ENCODE measurements around the gene NACA.
A peak's percentile ranks its signal among the peaks of the same experiment; 100 is the strongest.
"Not testable (repeated sequence)": the region's sequence is repeated elsewhere in the genome, so short reads cannot be mapped to it uniquely, and the experiment has no call there.

NACA gene

GRCh38 chr12:56724972-56725722 lies at the start of gene NACA:
Gene NACA (minus strand): TSS chr12:56725299. CDS start chr12:56724521, 778 bp downstream.
- DNase-seq (ENCODE audit: low read depth in 1 of 2, low spot score in 1 of 2): peak; percentile 94 to 99

GRCh38 chr12:56773113-56773512 lies 48.0 kb upstream of the NACA start:
- DNase-seq (ENCODE audit: low read depth in 1 of 2, low spot score in 1 of 2): no peak

DNA sequence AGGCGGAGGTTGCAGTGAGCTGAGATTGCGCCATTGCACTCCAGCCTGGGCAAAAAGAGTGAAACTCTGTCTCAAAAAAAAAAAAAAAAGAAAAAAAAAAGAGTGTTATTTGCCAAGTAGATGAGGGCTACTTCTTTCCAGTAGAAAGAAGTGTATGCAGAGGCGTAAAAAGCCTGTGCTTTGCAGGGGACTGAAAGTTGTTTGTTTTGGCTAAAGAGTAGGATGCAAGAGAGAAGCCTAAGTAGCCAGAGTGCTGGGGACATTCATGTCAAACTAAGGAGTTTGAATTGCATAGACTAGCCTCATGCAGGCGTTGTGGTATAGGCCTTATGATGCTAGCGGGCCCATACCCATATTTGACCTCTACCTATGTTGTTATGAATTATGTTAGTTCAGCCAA lies 47.5 kb upstream of the NACA start:
- DNase-seq (ENCODE audit: low read depth in 1 of 2, low spot score in 1 of 2): no peak

GRCh38 chr12:56769868-56770267 lies 44.8 kb upstream of the NACA start:
- no peak for DNase-seq (ENCODE audit: low read depth in 1 of 2, low spot score in 1 of 2)

DNA sequence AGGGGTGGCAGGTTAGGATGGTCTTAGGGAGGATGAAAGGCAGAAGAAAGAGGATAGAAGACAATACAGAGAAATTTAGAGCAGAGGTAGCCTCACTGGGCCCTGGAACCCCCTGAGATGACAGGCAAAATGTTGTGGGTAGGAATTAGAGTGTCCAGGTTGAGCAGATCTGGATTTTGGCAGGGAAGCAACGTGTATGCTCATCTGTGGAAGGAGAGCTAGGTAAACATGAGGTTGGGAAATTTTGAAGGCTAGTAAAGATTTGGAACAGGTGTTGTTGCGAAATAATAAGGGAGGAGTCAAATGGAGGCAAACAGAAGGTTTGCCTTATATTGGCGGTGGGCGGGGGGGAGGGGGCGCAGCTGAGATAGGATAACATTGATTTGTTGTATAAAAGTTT lies 43.3 kb upstream of the NACA start:
- DNase-seq (ENCODE audit: low read depth in 1 of 2, low spot score in 1 of 2): no peak

DNA sequence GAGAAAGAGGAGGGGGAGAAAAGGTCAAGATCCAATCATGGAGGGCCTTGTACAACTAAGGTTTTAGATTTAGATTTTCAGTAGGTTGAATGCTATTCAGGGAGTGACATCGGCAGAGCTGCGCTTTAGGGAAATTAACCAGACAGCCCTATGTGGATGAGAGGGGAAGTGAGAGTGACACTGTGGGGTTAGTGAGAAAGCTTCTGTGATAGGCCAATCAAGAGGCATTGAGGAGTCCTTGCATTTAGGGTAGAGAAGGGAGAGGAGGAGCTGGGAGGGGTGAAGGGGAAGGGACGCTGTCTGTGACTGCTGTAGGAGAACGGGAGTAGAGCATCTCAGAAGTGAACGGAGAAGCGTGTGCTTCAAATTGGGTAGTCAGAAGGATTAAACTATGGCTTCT lies 41.4 kb upstream of the NACA start:
- no peak for DNase-seq (ENCODE audit: low read depth in 1 of 2, low spot score in 1 of 2)

DNA sequence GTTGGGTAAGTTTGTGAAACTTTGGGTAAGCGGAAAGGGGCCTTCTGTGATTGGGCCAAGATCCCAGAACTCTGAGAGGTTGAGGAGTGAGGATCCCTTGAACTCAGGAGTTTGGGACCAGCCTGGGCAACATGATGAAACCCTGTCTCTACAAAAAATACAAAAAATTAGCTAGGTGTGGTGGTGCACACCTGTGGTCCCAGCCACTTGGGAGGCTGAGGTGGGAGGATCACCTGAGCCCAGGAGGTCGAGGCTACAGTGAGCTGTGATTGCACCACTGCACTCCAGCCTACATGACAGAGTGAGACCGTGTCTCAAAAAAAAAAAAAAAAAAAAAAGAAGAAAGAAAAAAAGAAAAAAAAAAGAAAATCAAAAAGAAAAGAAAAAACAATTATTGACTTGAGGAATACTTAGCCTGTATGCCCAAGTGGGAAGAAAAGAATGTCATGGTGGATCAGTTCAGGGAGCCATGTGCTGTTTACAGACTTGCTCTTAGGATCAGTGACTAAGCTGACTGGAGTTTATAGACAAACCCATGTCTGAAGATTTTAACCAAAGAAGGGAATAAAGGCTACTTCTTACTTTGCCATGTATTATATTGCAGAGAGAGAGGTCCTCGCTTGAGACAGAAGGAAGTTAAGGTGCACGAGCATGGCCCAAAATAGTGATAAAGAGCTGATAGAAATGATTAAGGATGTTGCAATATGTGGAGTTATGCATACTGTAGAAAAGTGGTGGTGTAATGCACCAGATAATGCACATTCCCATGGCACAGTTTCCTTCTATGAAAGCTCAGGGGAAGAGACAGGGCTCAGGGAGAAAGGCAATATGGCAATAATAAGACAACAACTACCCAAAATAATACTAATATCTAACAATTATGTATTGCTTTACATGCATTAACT lies 38.9 kb upstream of the NACA start:
- DNase-seq (ENCODE audit: low read depth in 1 of 2, low spot score in 1 of 2): no peak

DNA sequence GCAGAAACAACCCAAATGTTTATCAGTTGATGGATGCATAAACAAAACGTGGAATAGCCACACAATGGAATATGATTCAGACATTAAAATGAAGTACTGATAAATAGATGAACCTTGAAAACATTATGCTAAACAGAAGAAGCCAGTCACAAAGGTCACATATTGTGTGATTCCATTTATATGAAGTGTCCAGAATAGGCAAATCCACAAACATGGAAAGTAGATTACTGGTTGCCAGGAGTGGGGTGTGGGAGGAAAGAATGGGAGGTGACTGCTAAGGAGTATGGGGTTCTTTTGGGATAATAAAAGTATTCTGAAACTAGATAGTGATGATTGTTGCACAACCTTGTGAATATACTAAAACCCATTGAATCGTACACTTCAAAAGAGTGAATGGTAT lies 36.7 kb upstream of the NACA start:
- no peak for DNase-seq (ENCODE audit: low read depth in 1 of 2, low spot score in 1 of 2)

GRCh38 chr12:56760460-56760859 lies 35.4 kb upstream of the NACA start:
- no peak for DNase-seq (ENCODE audit: low read depth in 1 of 2, low spot score in 1 of 2)

DNA sequence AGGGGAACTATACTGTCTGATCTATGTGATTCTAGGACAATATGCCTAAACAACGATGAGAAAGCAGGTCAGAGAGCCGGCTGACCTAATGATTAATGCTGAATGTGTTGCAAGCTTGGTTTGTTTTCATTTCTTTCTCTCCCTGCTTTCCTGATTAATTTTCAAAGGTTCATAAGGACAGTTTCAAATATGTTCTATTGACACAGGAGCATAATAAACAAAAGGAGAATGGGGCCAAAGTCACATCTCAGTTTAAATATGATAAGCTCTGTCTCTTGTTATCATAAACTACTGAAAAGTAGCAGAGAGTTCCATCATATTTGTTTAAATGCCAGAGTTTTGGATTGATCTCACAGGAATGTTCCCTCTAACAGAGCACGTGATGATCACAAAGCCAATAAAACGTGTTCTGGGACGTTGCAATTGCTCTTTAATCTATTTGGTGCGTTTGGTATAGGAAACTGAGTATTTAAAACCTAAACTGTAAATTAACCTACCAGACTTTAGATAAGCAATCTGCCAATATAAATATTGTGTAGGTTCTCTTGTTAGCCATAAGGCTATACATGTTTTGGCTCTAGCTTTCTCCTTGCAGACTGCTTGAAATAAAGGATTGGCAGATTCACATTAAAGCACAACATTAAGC lies 34.3 kb upstream of the NACA start:
- DNase-seq (ENCODE audit: low read depth in 1 of 2, low spot score in 1 of 2): no peak

DNA sequence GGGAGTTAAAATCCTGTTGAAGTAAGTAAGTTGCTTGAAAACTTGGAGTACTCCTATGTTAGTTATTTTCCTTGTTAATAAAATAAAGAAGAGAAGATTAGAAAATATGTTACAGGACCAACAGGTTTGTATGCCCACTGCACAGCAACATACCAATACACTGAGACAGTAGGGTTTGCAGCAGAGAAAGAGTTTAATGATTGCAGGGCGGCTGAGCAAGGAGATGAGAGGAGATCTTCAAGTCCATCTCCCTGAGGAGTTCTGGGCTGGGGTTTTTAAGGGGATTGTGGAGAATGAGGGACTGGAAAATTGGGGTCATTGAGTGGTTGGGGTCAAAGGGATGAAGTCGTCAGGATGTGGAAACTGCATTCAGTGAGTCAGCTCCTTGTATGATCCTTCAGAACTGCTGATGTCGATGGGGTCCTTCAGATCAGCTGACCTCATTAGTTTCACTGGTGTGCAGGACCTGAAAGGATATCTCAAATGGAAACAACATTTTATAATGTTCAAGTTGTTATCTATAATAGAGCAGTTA lies 33.7 kb upstream of the NACA start:
- no peak for DNase-seq (ENCODE audit: low read depth in 1 of 2, low spot score in 1 of 2)

DNA sequence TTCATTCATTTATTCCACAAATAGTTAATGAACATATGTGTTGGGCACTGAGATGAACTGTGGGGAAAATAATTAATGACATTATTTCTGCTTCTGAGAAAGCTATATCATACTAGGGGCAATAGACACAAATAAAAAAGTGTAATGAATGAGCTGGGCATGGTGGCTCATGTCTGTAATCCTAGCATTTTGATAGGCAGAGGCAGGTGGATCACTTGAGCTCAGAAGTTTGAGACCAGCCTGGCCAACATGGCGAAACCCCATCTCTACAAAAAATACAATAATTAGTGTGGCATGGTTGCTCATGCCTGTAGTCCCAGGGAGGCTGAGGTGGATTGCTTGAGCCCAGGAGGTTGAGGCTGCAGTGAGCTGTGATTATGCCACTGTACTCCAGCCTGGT lies 32.9 kb upstream of the NACA start:
- not testable (repeated sequence) for DNase-seq (ENCODE audit: low read depth in 1 of 2, low spot score in 1 of 2)

DNA sequence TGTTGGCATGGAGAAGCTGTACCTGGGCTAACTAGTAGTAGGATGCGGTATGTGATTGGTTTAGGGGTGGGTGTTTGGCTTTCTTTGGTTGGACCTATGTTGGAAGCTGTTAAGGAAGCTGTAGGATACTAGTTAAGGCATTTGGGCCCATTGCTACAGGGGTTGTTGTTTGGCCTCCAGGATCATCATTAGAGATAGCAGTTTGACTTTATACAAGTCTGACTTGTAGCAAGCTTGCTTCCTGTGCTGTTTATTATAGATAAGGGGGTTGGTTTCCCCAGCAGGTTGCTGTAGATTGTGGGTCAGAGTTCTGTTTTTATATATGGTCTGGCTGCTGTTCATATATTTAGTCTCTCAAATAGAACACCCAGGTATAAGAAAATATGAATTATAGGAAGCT lies 28.5 kb upstream of the NACA start:
- DNase-seq (ENCODE audit: low read depth in 1 of 2, low spot score in 1 of 2): no peak

DNA sequence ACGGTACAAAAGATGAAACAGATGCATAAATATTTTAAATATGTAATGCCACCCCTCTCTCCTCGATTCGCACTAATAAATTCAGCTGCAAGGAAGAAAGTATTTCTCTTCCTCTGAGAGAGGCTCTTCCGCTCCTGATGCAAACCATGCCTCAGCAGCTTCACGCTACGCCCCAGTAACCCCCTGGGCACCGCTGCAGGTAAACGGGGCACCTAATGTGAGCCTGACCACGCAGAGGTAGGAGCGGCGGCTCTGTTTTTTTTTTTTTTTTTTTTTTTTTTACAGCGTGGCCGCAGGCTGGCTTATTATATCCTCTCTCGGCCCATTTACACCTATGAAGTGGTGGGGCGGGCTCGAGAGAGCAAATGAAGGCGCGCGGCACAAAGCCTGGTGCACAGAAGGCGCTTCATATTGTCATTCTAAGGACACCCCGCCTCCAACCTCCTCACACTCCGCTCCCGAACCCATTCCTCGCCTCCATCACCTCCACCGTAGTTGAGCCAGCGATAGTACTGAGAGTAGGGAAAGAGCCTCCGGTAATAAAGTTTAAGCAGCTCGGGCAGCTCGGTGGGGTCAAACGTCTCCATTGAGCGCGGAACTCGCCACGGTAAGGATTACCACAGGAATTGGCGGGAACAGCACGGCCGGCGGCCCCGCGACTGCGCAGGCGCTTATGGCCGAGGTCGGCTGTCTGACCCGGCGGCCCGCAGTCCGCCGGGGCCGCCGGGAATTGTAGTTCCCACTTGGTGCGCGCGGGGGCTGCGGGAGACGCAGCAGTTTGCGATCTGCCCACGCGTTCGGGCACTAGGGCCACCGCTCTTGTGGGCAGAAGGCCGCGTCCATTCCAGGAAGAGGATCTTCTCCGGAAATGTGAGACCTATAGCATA lies 26.9 kb upstream of the NACA start, which contains the start of gene PRIM1:
Gene PRIM1 (minus strand): TSS at position 612 of the 887 bp plus-strand sequence. CDS start 25 bp downstream, at position 587.
- peak; percentile 73 to 77 for DNase-seq (ENCODE audit: low read depth in 1 of 2, low spot score in 1 of 2)

GRCh38 chr12:56750596-56750995 lies 25.5 kb upstream of the NACA start:
- not testable (repeated sequence) for DNase-seq (ENCODE audit: low read depth in 1 of 2, low spot score in 1 of 2)

DNA sequence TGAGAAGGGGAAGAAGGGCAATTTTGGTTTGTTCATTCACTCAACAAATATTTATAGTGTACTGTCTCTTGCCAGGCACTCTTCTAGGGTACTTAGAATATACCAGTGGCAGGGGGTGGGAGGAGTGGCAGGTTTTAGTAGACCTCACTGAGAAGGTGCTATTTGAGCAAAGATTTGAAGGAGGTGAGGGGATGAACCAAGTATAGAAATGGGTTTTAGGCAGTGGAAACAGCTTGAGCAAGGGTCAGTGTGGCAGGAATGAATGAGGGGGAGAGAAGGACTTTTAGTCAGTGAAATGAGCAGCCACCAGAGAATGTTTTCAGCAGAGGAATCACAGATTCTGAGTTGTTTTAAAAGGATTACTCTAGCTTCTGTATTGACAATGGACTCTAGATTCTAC lies 24.8 kb upstream of the NACA start:
- no peak for DNase-seq (ENCODE audit: low read depth in 1 of 2, low spot score in 1 of 2)

DNA sequence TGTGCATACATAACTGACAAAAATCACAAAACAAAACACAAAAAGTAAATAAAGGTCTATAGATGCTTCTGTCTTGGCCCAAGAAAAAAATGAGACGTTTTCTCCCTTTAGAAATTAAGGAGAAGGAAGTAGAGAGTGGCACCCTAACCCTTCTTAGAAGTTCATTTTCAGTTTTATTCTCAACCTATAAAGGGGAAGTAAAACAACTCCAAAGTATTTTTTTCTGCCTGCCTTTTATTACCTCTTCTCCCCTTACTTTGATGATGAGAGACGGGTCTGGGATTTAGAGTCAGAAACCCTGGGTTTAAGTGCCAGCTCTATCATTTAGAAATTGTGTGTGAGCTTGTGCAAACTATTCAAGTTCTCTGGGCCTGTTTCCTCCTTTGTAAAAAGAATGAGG lies 24.3 kb upstream of the NACA start:
- no peak for DNase-seq (ENCODE audit: low read depth in 1 of 2, low spot score in 1 of 2)

DNA sequence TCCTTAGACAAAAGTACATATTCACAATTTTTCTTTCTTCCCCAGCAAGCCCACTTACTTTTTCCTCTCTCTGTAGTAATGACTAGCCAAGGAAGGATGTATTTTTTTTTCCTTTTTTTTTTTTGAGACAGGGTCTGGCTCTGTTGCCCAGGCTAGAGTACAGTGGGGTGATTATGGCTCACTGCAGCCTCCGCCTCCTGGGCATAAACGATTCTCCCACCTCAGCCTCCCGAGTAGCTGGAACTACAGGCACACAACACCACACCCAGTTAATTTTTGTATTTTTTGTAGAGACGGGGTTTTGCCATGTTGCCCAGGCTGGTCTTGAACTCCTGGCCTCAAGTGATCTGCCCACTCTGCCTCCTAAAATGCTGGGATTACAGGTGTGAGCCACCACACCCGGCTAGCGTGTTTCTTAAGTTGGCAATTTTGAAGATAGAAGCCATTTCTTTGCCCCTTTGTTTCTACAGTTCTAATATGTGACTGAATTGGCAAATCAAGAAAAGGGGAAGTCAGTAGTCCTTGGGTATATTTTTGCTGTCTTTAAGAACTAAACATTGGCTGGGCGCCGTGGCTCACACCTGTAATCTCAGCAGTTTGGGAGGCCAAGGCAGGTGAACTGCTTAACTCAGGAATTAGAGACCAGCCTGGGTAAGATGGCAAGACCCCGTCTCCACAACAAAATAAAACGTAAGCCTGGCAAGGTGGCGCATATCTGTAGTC lies 3.2 kb upstream of the NACA start:
- DNase-seq (ENCODE audit: low read depth in 1 of 2, low spot score in 1 of 2): no peak

- DNase-seq (ENCODE audit: low read depth in 1 of 2, low spot score in 1 of 2): not testable (repeated sequence)
These were observed 1.1 kb upstream of the NACA start for GRCh38 chr12:56726196-56726675.

- DNase-seq (ENCODE audit: low read depth in 1 of 2, low spot score in 1 of 2): no peak
These were observed 614 bp upstream of the NACA start for GRCh38 chr12:56725723-56726102.

Data from activated CD4-positive, alpha-beta T cell treated with anti-CD3 and anti-CD28 coated beads, Interleukin-2, amount 50 U/mL, for 24 hours (primary cell).